Measurements from ENCODE around the gene OR5K2. TPM values are rescaled to one million over a fixed set of nuclear protein-coding genes. Genes with fewer than 3 reads are reported as not detected.

The OR5K2 gene
- total RNA-seq, 1 donor from 2014 or later = not detected

DNA sequence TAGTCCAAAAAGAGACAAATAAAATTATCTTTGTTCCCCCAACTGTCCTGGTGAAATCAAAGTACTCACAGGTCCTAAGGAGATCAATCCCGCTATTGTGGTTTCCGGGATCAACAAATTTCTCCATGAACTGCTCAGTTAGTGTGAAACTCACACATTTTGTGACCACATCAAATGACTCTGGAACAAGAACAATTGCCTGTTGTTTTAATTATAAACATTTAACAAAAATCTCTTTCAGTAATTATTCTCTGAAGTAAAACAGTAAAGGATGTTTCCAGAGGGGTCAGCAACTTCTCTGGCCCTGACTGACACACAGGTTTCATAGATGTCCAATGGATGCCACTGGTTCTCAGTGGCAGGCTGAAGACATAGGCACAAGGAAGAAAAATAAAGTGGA lies 21.3 kb downstream of the OR5K2 start:
- Mint-ChIP-seq H3K36me3 (ENCODE audit: unreplicated experiment) (peaks cover 47% of the 10 kb centered on the region), H3K27me3 (ENCODE audit: unreplicated experiment) (no peaks in the 10 kb centered on the region)

DNA sequence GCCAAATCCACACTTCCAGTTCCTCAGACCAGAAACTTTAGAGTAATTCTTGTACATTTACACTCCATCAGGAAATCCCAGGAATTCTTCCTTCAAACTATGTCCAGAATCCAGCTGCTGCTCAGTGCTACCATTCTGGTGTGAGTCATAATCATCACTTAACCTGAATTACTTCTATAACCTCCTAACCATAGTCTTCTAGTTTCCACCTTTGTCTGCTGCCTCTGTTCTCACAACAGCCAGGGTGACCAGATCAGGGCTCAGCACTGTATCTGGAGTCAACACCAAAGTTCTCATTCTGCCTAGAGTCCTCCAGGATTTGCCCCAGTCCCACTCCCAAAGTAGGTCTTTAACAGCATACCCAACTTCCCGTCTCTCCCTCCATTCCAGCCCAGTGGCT lies 21.9 kb downstream of the OR5K2 start:
- H3K27ac Mint-ChIP-seq (ENCODE audit: unreplicated experiment) = no peak overlapping the region
- no peak for DNase-seq (ENCODE audit: extremely low spot score, unreplicated experiment)
- H3K9me3 Mint-ChIP-seq (ENCODE audit: unreplicated experiment) = no peaks in the 10 kb centered on the region
- TF ChIP-seq, protein P1, sequence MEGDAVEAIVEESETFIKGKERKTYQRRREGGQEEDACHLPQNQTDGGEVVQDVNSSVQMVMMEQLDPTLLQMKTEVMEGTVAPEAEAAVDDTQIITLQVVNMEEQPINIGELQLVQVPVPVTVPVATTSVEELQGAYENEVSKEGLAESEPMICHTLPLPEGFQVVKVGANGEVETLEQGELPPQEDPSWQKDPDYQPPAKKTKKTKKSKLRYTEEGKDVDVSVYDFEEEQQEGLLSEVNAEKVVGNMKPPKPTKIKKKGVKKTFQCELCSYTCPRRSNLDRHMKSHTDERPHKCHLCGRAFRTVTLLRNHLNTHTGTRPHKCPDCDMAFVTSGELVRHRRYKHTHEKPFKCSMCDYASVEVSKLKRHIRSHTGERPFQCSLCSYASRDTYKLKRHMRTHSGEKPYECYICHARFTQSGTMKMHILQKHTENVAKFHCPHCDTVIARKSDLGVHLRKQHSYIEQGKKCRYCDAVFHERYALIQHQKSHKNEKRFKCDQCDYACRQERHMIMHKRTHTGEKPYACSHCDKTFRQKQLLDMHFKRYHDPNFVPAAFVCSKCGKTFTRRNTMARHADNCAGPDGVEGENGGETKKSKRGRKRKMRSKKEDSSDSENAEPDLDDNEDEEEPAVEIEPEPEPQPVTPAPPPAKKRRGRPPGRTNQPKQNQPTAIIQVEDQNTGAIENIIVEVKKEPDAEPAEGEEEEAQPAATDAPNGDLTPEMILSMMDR (IDR thresholded peaks at IDR 0.05) = no peak
- no peak overlapping the region for H3K4me3 Mint-ChIP-seq (ENCODE audit: unreplicated experiment)
- H3K36me3 Mint-ChIP-seq (ENCODE audit: unreplicated experiment) = peaks cover 46% of the 10 kb centered on the region
- peaks cover 17% of the 10 kb centered on the region for H3K4me1 Mint-ChIP-seq (ENCODE audit: unreplicated experiment)
- no peaks in the 10 kb centered on the region for H3K27me3 Mint-ChIP-seq (ENCODE audit: unreplicated experiment)

More for the DNA sequence above, 21.3 kb downstream of the OR5K2 start:
- no peaks in the 10 kb centered on the region for H3K9me3 Mint-ChIP-seq (ENCODE audit: unreplicated experiment)
- H3K27ac Mint-ChIP-seq (ENCODE audit: unreplicated experiment) = no peak overlapping the region
- H3K4me1 Mint-ChIP-seq (ENCODE audit: unreplicated experiment) = peaks cover 17% of the 10 kb centered on the region
- H3K4me3 Mint-ChIP-seq (ENCODE audit: unreplicated experiment) = no peak overlapping the region
- DNase-seq (ENCODE audit: extremely low spot score, unreplicated experiment) = no peak
- TF ChIP-seq, protein P1 (IDR thresholded peaks at IDR 0.05) = no peak

DNA sequence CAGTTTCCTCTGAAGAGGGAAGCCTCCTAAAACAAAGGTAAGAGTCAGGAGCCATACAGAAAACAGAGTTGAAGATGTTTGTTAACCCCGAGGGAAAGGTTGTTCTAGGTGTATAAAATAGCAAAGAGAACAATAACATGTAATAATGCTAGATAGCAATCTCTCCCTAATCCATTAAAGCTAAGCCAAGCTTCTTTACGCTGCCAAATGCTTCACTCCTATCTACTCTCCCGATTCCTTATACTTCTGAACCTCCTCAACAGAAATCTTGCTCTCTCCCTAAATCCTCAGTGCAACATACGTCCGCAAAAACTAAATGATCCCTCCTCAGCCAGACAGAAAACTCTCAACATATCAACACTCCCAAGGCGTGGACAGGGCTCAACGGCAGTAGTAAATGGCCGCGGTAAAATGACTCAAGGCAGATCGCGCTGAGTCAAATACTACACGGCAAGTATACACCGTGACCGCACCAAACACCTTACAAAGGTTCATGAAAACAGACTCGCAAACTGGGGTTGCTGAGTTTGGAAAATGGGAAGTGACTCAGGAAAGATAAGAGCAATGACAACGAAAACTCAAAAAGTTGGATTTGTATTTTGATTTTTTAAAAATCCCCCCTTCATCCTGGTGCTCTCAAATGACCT lies 24.5 kb downstream of the OR5K2 start:
- TF ChIP-seq, protein P1 (IDR thresholded peaks at IDR 0.05) = no peak

DNA sequence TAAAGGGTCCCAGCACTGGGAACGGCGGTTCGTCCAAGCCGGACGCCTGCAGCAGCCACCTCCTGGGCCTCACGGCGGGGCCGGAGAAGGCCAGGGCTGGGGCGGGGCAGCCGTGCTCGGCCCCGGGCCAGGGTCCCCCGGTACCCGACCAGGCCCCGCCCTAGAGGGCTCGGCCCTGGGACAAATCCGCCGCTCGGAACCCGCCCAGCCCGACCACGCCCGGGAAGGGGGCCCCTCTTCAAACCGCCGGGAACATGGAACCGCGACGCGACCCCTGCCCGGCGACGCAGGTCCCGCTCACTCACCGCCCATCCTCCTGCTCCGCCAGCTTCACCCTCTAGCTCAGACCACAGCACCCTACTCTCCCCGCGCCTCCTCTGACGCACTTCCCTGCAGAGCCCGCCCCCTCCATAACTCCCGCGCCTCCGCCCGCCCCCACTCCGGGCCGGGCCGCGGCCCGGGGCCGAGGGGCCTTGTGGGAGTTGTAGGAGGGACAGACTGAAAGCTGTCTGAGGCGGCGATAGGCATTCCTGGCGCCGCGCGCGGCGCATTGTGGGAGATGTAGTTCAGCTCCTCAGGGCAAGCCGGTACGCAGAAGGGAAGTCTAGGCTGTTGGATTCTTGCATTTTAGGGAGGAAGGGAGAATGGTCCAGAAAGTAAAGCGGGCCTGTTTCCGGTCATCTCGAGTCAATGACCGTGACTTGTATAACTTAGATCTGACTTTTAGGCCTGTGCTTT lies 25.2 kb downstream of the OR5K2 start, which contains the start of gene CLDND1:
TSS of gene CLDND1 (minus strand) at position 359 of the 738 bp plus-strand sequence. CDS start 1,478 bp downstream, outside the sequence.
- Mint-ChIP-seq H3K4me1 (ENCODE audit: unreplicated experiment) (peaks cover 17% of the 10 kb centered on the region), H3K4me3 (ENCODE audit: unreplicated experiment) (peak within 1 kb of the TSS; percentile 81), H3K36me3 (ENCODE audit: unreplicated experiment) (peaks cover 26% of the 10 kb centered on the region), H3K27ac (ENCODE audit: unreplicated experiment) (peak within 1 kb of the TSS; percentile 81), H3K27me3 (ENCODE audit: unreplicated experiment) (peaks cover 14% of the 10 kb centered on the region), H3K9me3 (ENCODE audit: unreplicated experiment) (no peaks in the 10 kb centered on the region)
- DNase-seq (ENCODE audit: extremely low spot score, unreplicated experiment) = peak; percentile 98
- TF ChIP-seq, protein P1 (IDR thresholded peaks at IDR 0.05) = no peak

More for the DNA sequence above, 24.5 kb downstream of the OR5K2 start:
- peaks cover 17% of the 10 kb centered on the region for H3K4me1 Mint-ChIP-seq (ENCODE audit: unreplicated experiment)
- no peaks in the 10 kb centered on the region for H3K9me3 Mint-ChIP-seq (ENCODE audit: unreplicated experiment)
- peaks cover 26% of the 10 kb centered on the region for H3K36me3 Mint-ChIP-seq (ENCODE audit: unreplicated experiment)
- peak overlapping the region; percentile 81 for H3K4me3 Mint-ChIP-seq (ENCODE audit: unreplicated experiment)
- peak overlapping the region; percentile 81 for H3K27ac Mint-ChIP-seq (ENCODE audit: unreplicated experiment)
- H3K27me3 Mint-ChIP-seq (ENCODE audit: unreplicated experiment) = peaks cover 8% of the 10 kb centered on the region
- no peak for DNase-seq (ENCODE audit: extremely low spot score, unreplicated experiment)

DNA sequence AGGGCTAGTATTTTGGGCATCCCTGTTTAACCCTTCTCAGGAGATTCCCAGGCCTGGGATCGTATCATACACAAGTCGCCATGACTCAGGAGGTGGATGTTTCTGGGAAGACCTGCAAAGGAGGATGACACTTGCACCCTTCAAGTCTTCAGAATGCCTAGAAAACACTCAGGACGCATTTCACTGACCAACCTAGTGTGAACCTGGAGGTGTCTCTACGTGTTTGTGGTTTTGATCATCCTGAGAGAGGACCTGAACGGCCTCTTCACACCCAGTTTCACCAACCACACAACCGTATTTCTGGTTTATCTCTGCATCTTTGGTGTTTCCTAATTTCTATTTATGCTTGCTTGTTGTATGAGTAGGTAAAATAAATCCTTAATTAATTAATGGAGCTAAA lies 28.0 kb downstream of the OR5K2 start:
- H3K4me3 Mint-ChIP-seq (ENCODE audit: unreplicated experiment) = no peak overlapping the region
- no peak overlapping the region for H3K27ac Mint-ChIP-seq (ENCODE audit: unreplicated experiment)
- H3K36me3 Mint-ChIP-seq (ENCODE audit: unreplicated experiment) = peaks cover 3% of the 10 kb centered on the region
- peaks cover 14% of the 10 kb centered on the region for H3K4me1 Mint-ChIP-seq (ENCODE audit: unreplicated experiment)
- TF ChIP-seq, protein P1 (IDR thresholded peaks at IDR 0.05) = no peak
- no peaks in the 10 kb centered on the region for H3K9me3 Mint-ChIP-seq (ENCODE audit: unreplicated experiment)
- DNase-seq (ENCODE audit: extremely low spot score, unreplicated experiment) = no peak
- H3K27me3 Mint-ChIP-seq (ENCODE audit: unreplicated experiment) = peaks cover 36% of the 10 kb centered on the region

Measured in osteocyte (in vitro differentiated cells).